ENCODE data around the gene PSME2.

The PSME2 gene

GRCh38 chr14:24182110-24182882 lies 35.9 kb upstream of the PSME2 start:
- TF ChIP-seq CTCF (IDR thresholded peaks at IDR 0.05; ENCODE audit: low read depth, low read length) = no peak
- H3K27me3 ChIP-seq (ENCODE audit: insufficient read depth, low read depth, severe bottlenecking) = no peaks in the 10 kb centered on the region
- H3K9me3 ChIP-seq (ENCODE audit: severe bottlenecking) = no peaks in the 10 kb centered on the region
- no peak for DNase-seq
- H3K27ac ChIP-seq = no peak overlapping the region
- no peak overlapping the region for H3K4me3 ChIP-seq (ENCODE audit: low read depth, low read length)
- H3K36me3 ChIP-seq = peaks cover 96% of the 10 kb centered on the region

GRCh38 chr14:24181371-24182077 lies 35.1 kb upstream of the PSME2 start:
- DNase-seq = no peak
- Histone ChIP-seq H3K9me3 (ENCODE audit: severe bottlenecking) (no peaks in the 10 kb centered on the region), H3K4me3 (ENCODE audit: low read depth, low read length) (no peak overlapping the region), H3K36me3 (peaks cover 96% of the 10 kb centered on the region), H3K27ac (no peak overlapping the region), H3K27me3 (ENCODE audit: insufficient read depth, low read depth, severe bottlenecking) (no peaks in the 10 kb centered on the region)
- no peak for TF ChIP-seq CTCF (IDR thresholded peaks at IDR 0.05; ENCODE audit: low read depth, low read length)

- Histone ChIP-seq H3K27me3 (ENCODE audit: insufficient read depth, low read depth, severe bottlenecking) (no peaks in the 10 kb centered on the region), H3K4me3 (ENCODE audit: low read depth, low read length) (no peak overlapping the region), H3K9me3 (ENCODE audit: severe bottlenecking) (no peaks in the 10 kb centered on the region), H3K27ac (peak overlapping the region; percentile 51), H3K36me3 (peaks cover 92% of the 10 kb centered on the region)
- no peak for TF ChIP-seq CTCF (IDR thresholded peaks at IDR 0.05; ENCODE audit: low read depth, low read length)
- DNase-seq = no peak
Measured at GRCh38 chr14:24179961-24180796, 33.8 kb upstream of the PSME2 start.

GRCh38 chr14:24179294-24179960 lies 33.0 kb upstream of the PSME2 start:
- peak overlapping the region; percentile 51 for H3K27ac ChIP-seq
- DNase-seq = no peak
- H3K36me3 ChIP-seq = peaks cover 92% of the 10 kb centered on the region
- H3K9me3 ChIP-seq (ENCODE audit: severe bottlenecking) = no peaks in the 10 kb centered on the region
- H3K27me3 ChIP-seq (ENCODE audit: insufficient read depth, low read depth, severe bottlenecking) = no peaks in the 10 kb centered on the region
- no peak overlapping the region for H3K4me3 ChIP-seq (ENCODE audit: low read depth, low read length)
- TF ChIP-seq CTCF (IDR thresholded peaks at IDR 0.05; ENCODE audit: low read depth, low read length) = no peak

- peak overlapping the region; percentile 51; the same call in 1 of the 2 replicates for H3K27ac ChIP-seq
- H3K27me3 ChIP-seq (ENCODE audit: insufficient read depth, low read depth, severe bottlenecking) = no peaks in the 10 kb centered on the region
- H3K9me3 ChIP-seq (ENCODE audit: severe bottlenecking) = no peaks in the 10 kb centered on the region
- H3K4me3 ChIP-seq (ENCODE audit: low read depth, low read length) = no peak overlapping the region
- no peak for DNase-seq
- peaks cover 94% of the 10 kb centered on the region for H3K36me3 ChIP-seq
- TF ChIP-seq CTCF (IDR thresholded peaks at IDR 0.05; ENCODE audit: low read depth, low read length) = no peak
Measured at GRCh38 chr14:24178399-24179178, 32.2 kb upstream of the PSME2 start.

Data from WERI-Rb-1 (cell line).